ENCODE measurements around the gene CAPN15. TPM values are rescaled to one million over a fixed set of nuclear protein-coding genes. Genes with fewer than 3 reads are reported as not detected.

Gene CAPN15
- total RNA-seq, 6 experiments from 2014 or later, result 35.3 to 41.4 (median 40.2) TPM

DNA sequence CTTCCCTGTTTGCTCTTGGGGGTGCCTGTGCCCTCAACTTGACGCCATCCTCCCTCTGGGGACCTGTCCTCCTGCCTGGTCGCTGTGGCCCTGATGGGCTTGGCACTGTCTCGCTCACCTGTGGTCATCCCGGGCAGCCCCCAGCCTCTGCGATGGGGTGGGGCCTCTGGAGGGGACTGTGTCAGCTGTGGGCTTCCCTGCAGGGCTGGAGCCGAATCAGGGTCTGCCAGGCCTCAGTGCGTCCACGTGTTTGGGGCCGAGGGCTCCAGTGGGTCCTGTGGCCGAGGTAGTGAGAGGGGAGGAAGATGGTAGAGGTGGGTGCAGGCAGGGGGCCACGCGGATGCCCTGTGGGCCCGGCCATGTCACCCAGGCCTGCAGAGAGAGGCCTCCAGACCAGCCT lies 50.3 kb downstream of the CAPN15 start:
- H3K27ac Mint-ChIP-seq, result no peak overlapping the region
- TF ChIP-seq, protein P1, sequence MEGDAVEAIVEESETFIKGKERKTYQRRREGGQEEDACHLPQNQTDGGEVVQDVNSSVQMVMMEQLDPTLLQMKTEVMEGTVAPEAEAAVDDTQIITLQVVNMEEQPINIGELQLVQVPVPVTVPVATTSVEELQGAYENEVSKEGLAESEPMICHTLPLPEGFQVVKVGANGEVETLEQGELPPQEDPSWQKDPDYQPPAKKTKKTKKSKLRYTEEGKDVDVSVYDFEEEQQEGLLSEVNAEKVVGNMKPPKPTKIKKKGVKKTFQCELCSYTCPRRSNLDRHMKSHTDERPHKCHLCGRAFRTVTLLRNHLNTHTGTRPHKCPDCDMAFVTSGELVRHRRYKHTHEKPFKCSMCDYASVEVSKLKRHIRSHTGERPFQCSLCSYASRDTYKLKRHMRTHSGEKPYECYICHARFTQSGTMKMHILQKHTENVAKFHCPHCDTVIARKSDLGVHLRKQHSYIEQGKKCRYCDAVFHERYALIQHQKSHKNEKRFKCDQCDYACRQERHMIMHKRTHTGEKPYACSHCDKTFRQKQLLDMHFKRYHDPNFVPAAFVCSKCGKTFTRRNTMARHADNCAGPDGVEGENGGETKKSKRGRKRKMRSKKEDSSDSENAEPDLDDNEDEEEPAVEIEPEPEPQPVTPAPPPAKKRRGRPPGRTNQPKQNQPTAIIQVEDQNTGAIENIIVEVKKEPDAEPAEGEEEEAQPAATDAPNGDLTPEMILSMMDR (IDR thresholded peaks at IDR 0.05), result no peak
- H3K27me3 Mint-ChIP-seq (ENCODE audit: insufficient read depth), result no peaks in the 10 kb centered on the region
- H3K4me3 Mint-ChIP-seq, result no peak overlapping the region
- H3K4me1 Mint-ChIP-seq (ENCODE audit: low read depth), result no peaks in the 10 kb centered on the region
- H3K9me3 Mint-ChIP-seq, result no peaks in the 10 kb centered on the region
- no peaks in the 10 kb centered on the region for H3K36me3 Mint-ChIP-seq (ENCODE audit: low read depth)
- no peak for DNase-seq

GRCh38 chr16:578232-578869 lies 50.8 kb downstream of the CAPN15 start:
- Mint-ChIP-seq H3K9me3 (no peaks in the 10 kb centered on the region), H3K27ac (no peak overlapping the region), H3K4me3 (no peak overlapping the region), H3K36me3 (ENCODE audit: low read depth) (no peaks in the 10 kb centered on the region), H3K4me1 (ENCODE audit: low read depth) (no peaks in the 10 kb centered on the region), H3K27me3 (ENCODE audit: insufficient read depth) (no peaks in the 10 kb centered on the region)
- no peak for DNase-seq
- TF ChIP-seq, protein P1 (IDR thresholded peaks at IDR 0.05), result no peak

DNA sequence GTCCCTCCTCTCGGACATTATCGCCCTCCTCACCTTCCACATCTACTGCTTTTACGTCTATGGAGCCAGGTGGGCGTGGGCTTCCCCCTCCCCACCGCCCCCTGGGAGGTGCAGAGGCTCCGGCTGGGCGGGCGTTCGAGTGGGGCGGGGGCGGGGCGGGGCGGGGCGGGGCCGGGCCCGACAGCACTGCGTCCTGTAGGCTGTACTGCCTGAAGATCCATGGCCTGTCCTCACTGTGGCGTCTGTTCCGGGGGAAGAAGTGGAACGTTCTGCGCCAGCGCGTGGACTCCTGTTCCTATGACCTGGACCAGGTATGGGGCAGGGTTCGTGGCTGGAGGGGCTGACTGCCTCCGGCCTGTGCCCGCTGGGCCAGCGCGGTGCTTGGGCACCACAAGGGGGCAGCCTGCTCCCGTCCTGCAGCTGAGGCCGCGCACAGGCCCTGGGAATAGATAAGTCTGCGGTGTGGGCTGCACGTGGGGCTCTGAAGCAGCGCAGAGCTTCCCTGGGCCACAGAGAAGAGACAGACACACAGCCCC lies 51.4 kb downstream of the CAPN15 start:
- H3K4me3 Mint-ChIP-seq, result no peak overlapping the region
- TF ChIP-seq, protein P1 (IDR thresholded peaks at IDR 0.05), result peak; percentile 82

DNA sequence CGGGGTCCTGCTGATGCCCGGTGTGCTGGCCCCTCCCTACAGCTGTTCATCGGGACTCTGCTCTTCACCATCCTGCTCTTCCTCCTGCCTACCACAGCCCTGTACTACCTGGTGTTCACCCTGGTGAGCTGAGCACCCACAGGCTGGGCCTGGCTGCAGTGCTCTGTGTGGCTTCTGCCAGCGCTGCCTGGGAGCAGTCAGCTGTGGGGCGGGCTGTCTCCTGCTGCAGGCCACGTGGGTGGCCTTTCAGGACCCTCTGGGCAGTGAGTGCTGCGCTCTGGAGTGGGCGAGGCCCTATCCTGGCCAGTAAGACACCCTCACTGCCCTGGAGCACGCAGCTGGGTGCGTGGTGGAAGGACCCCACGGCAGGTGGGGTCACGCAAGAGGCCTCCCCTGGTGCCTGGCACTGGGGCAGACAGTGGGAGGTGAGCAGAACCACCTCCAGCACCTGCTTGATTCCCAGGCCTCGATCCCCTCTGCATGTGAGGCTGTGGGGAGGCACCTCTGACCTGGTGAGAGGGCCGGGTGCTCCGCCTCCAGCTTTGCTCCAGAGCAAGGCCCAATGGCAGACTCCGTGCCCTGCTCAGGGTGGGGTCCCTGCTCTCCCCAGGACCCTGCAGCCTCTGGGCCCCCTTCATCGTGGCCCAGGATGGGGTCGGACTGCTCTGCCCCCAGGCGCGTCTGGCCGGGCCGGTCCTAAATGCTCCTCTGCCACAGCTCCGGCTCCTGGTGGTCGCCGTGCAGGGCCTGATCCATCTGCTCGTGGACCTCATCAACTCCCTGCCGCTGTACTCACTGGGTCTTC lies 52.8 kb downstream of the CAPN15 start:
- no peaks in the 10 kb centered on the region for H3K9me3 Mint-ChIP-seq
- H3K27ac Mint-ChIP-seq, result no peak overlapping the region
- H3K4me3 Mint-ChIP-seq, result no peak overlapping the region
- no peaks in the 10 kb centered on the region for H3K36me3 Mint-ChIP-seq (ENCODE audit: low read depth)
- no peak for DNase-seq
- no peaks in the 10 kb centered on the region for H3K27me3 Mint-ChIP-seq (ENCODE audit: insufficient read depth)
- TF ChIP-seq, protein P1 (IDR thresholded peaks at IDR 0.05), result no peak
- H3K4me1 Mint-ChIP-seq (ENCODE audit: low read depth), result no peaks in the 10 kb centered on the region

More for the DNA sequence above, 51.4 kb downstream of the CAPN15 start:
- no peak for DNase-seq
- Mint-ChIP-seq H3K27ac (no peak overlapping the region), H3K36me3 (ENCODE audit: low read depth) (no peaks in the 10 kb centered on the region), H3K27me3 (ENCODE audit: insufficient read depth) (no peaks in the 10 kb centered on the region), H3K4me1 (ENCODE audit: low read depth) (no peaks in the 10 kb centered on the region), H3K9me3 (no peaks in the 10 kb centered on the region)

DNA sequence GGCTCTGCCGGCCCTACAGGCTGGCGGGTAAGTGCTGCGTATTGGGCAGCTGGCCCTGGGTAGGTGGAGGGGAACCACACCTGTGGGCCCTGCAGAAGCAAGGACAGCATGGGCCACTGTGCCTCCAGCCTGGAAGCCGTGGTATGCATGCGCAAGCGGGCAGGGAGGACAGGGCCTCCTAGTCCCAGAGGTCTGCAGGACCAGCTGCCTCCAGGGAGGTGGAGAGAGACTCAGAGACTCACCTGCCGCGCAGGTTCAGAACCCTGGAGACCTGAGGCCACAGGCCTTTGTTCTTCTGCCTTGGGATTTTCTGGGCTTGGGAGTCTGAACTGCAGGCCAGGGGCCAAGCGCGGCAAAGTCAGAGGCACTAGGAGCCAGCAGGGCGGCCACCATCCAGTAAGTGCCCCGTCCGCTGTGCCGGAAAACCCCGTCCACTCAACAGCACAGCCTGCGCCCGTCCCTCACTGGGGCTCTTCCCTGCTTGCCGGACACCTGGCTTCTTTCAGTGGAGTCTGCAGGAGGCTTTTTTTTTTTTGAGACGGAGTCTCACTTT lies 53.5 kb downstream of the CAPN15 start:
- no peak overlapping the region for H3K27ac Mint-ChIP-seq
- peaks cover 5% of the 10 kb centered on the region; the same call in 1 of the 2 replicates for H3K4me1 Mint-ChIP-seq (ENCODE audit: low read depth)
- peaks cover 2% of the 10 kb centered on the region for H3K27me3 Mint-ChIP-seq (ENCODE audit: insufficient read depth)
- H3K36me3 Mint-ChIP-seq (ENCODE audit: low read depth), result no peaks in the 10 kb centered on the region
- H3K9me3 Mint-ChIP-seq, result no peaks in the 10 kb centered on the region
- H3K4me3 Mint-ChIP-seq, result no peak overlapping the region
- DNase-seq, result no peak
- TF ChIP-seq, protein P1 (IDR thresholded peaks at IDR 0.05), result no peak
